Keratinocyte (primary cell): ENCODE measurements around the gene DSG4. TPM values are rescaled to one million over a fixed set of nuclear protein-coding genes. Genes with fewer than 3 reads are reported as not detected.

ENCODE experiments used
- DNase-seq: peaks from one replicate; pipeline ENCODE4 v3.0.0-alpha.2; 2011; ENCODE audit warnings: low read depth, missing footprints, low spot score
- FAIRE-seq: peaks from 2 replicates; lab custom pipeline; 2011; peaks lifted over from hg19 to GRCh38; lab: Jason Lieb, UNC
- H2AFZ ChIP-seq: 2 replicates; pipeline ENCODE4 v1.6.0; 2012; ENCODE audit warnings: low read length, control low read depth, inconsistent platforms; ENCODE audit not compliant: control insufficient read depth
- H3K27ac ChIP-seq: 2 replicates; pipeline ENCODE4 v1.5.1; 2011; ENCODE audit warnings: low read length; ENCODE audit not compliant: control insufficient read depth, insufficient read depth
- H3K27me3 ChIP-seq: 3 replicates; pipeline ENCODE4 v1.6.0; 2011; ENCODE audit warnings: low read length; ENCODE audit not compliant: control insufficient read depth, insufficient read depth; ENCODE audit errors: extremely low read depth
- H3K36me3 ChIP-seq, 2 experiments: 2 replicates in 1 of 2; 3 replicates in 1 of 2; pipeline ENCODE4 v1.5.1; 2011; ENCODE audit warnings: low read length in 2 of 2, mild to moderate bottlenecking in 1 of 2; ENCODE audit not compliant: control insufficient read depth in 2 of 2, insufficient read depth in 2 of 2; ENCODE audit errors: extremely low read depth in 1 of 2
- H3K4me1 ChIP-seq: 3 replicates; pipeline ENCODE4 v1.5.1; 2011; ENCODE audit warnings: low read length; ENCODE audit not compliant: control insufficient read depth, insufficient read depth; ENCODE audit errors: extremely low read depth
- H3K4me2 ChIP-seq: 3 replicates; pipeline ENCODE4 v1.6.0; 2011; ENCODE audit warnings: low read depth, low read length; ENCODE audit not compliant: control insufficient read depth, insufficient read depth; ENCODE audit errors: extremely low read depth
- H3K4me3 ChIP-seq, 3 experiments: fragments of 200-600 bp in 1 of 3; sonication (generic) in 1 of 3; 2 replicates in 2 of 3; 3 replicates in 1 of 3; pipeline ENCODE4 v1.5.1; 2011 to 2016; ENCODE audit warnings: low read length in 3 of 3, mild to moderate bottlenecking in 3 of 3, control low read depth in 2 of 3, inconsistent platforms in 1 of 3, low read depth in 1 of 3, mixed read lengths in 1 of 3, mixed run types in 1 of 3, moderate library complexity in 1 of 3; ENCODE audit not compliant: control insufficient read depth in 2 of 3, insufficient read depth in 2 of 3; ENCODE audit errors: extremely low read depth in 1 of 3
- H3K79me2 ChIP-seq: 2 replicates; pipeline ENCODE4 v1.6.0; 2012; ENCODE audit warnings: low read length; ENCODE audit not compliant: control insufficient read depth, insufficient read depth
- H3K9ac ChIP-seq: 3 replicates; pipeline ENCODE4 v1.6.0; 2011; ENCODE audit warnings: low read length; ENCODE audit not compliant: control insufficient read depth, insufficient read depth; ENCODE audit errors: extremely low read depth
- H3K9me1 ChIP-seq: 3 replicates; pipeline ENCODE4 v1.6.0; 2011; ENCODE audit warnings: low read length; ENCODE audit not compliant: control insufficient read depth, insufficient read depth; ENCODE audit errors: extremely low read depth
- H3K9me3 ChIP-seq: 2 replicates; pipeline ENCODE4 v1.5.1; 2012; ENCODE audit warnings: low read depth, low read length; ENCODE audit not compliant: control insufficient read depth
- H4K20me1 ChIP-seq: 3 replicates; pipeline ENCODE4 v1.6.0; 2011; ENCODE audit warnings: low read length; ENCODE audit not compliant: control insufficient read depth, insufficient read depth; ENCODE audit errors: extremely low read depth
- CTCF ChIP-seq, 3 experiments: IDR thresholded peaks in 1 of 3; conservative IDR thresholded peaks in 1 of 3; optimal IDR thresholded peaks in 1 of 3; 2 replicates in 2 of 3; 3 replicates in 1 of 3; pipeline versions ENCODE3 to v1.5.1; 2011; ENCODE audit warnings: low read length in 3 of 3, mild to moderate bottlenecking in 3 of 3, moderate library complexity in 2 of 3, control low read depth in 1 of 3, inconsistent platforms in 1 of 3; ENCODE audit not compliant: insufficient read depth in 2 of 3; ENCODE audit errors: extremely low read depth in 1 of 3
- EZH2 ChIP-seq: IDR thresholded peaks from one replicate; pipeline ENCODE4 v1.6.1; 2012; ENCODE audit warnings: inconsistent platforms, mild to moderate bottlenecking, low read length, moderate library complexity
- dilution Hi-C: fragments of 300-500 bp; cut with MboI; formaldehyde crosslinking; loops from one replicate; pipeline ENCODE4 v1.7.0; 2020; ENCODE audit warnings: low sequenced_read_pairs; ENCODE audit not compliant: extremely low pct_ligation_motif_present
- polyA plus RNA-seq, 5 experiments: library from polyadenylated mRNA; depleted of rRNA in 3 of 5; stranded (reverse) in 3 of 5; stranded (forward) in 1 of 5; unstranded in 1 of 5; fragments of >200 nt; gene quantifications; 1 replicate in 1 of 5; 2 replicates in 3 of 5; 3 replicates in 1 of 5; pipeline versions ENCODE4 v1.2.1 to v1.2.3, GENCODE V29; 2011 to 2012; ENCODE audit warnings: missing spikeins in 2 of 5, low read depth in 1 of 5, low replicate concordance in 1 of 5

The DSG4 gene
- polyA plus RNA-seq, 1 donor (not counting 4 experiments of a cell fraction or from before 2014, with no cell fraction given), result 0.18 TPM

GRCh38 chr18:31446854-31447253 lies 70.3 kb downstream of the DSG4 start:
- Histone ChIP-seq H3K27me3 (no peaks in the 10 kb centered on the region), H3K4me1 (peaks cover 22% of the 10 kb centered on the region), H3K36me3 (peaks cover 0 to 11% of the 10 kb centered on the region in 2 experiments), H3K4me2 (peak overlapping the region; percentile 76), H4K20me1 (no peaks in the 10 kb centered on the region), H3K27ac (peak overlapping the region; percentile 98), H3K9me1 (no peaks in the 10 kb centered on the region), H3K9me3 (no peaks in the 10 kb centered on the region), H3K9ac (peak overlapping the region; percentile 88), H3K4me3 (no peak overlapping the region), H3K79me2 (peaks cover 43% of the 10 kb centered on the region), H2AFZ (no peak overlapping the region)
- FAIRE-seq (no peak), DNase-seq (no peak)
- dilution Hi-C loops, result no loop called here
- TF ChIP-seq EZH2, result no peak
- TF ChIP-seq CTCF (optimal IDR thresholded peaks at IDR 0.05 in 1 of 3, IDR thresholded peaks at IDR 0.05 in 1 of 3, conservative IDR thresholded peaks at IDR 0.05 in 1 of 3; ENCODE audit: extremely low read depth in 1 of 3, insufficient read depth in 2 of 3, low read length in 3 of 3), result no peak

GRCh38 chr18:31447530-31448191 lies 71.1 kb downstream of the DSG4 start, which contains the start of gene DSG3:
Gene DSG3 (plus strand): TSS chr18:31447741. CDS start chr18:31447878, 137 bp downstream.
- Histone ChIP-seq H3K36me3 (peaks cover 0 to 14% of the 10 kb centered on the region in 2 experiments), H3K27ac (peak within 1 kb of the TSS; percentile 98), H3K4me2 (peak within 1 kb of the TSS; percentile 94), H2AFZ (peak within 1 kb of the TSS; percentile 59), H3K4me3 (peak within 1 kb of the TSS; percentile 47 to 98 (median 89)), H3K9me3 (no peaks in the 10 kb centered on the region), H3K9me1 (no peaks in the 10 kb centered on the region), H3K27me3 (no peaks in the 10 kb centered on the region), H3K9ac (peak within 1 kb of the TSS; percentile 88), H3K79me2 (peaks cover 51% of the 10 kb centered on the region), H3K4me1 (peaks cover 30% of the 10 kb centered on the region), H4K20me1 (no peaks in the 10 kb centered on the region)
- FAIRE-seq (peak; percentile 97), DNase-seq (peak; percentile 85)
- TF ChIP-seq CTCF (optimal IDR thresholded peaks at IDR 0.05 in 1 of 3, IDR thresholded peaks at IDR 0.05 in 1 of 3, conservative IDR thresholded peaks at IDR 0.05 in 1 of 3; ENCODE audit: extremely low read depth in 1 of 3, insufficient read depth in 2 of 3, low read length in 3 of 3), result no peak
- TF ChIP-seq EZH2, result no peak
- dilution Hi-C loops, result no loop called here
